HEK293 (cell line): ENCODE data around the gene GLO1.

Experiments used
- CTCF ChIA-PET: fragments of 350-600 bp; formaldehyde crosslinking; extraction: SDS; loops from one replicate; lab custom pipeline; 2021; ENCODE audit warnings: antibody characterized with exemption; lab: Yijun Ruan, JAX
- POLR2A ChIA-PET: fragments of 300-600 bp; formaldehyde crosslinking; extraction: SDS; loops from one replicate; lab custom pipeline; 2020; ENCODE audit warnings: antibody characterized with exemption, inconsistent platforms; lab: Yijun Ruan, JAX
- H3K27ac ChIP-seq: fragments of 200-500 bp; sonication (Bioruptor generic); 2 replicates; pipeline ENCODE4 v1.5.1; 2014; ENCODE audit warnings: low read depth, low read length, control low read depth, inconsistent platforms; ENCODE audit errors: extremely low read depth
- H3K36me3 ChIP-seq, 2 experiments: fragments of 200-500 bp in 1 of 2; sonication (Bioruptor generic) in 1 of 2; 1 replicate in 1 of 2; 2 replicates in 1 of 2; pipeline ENCODE4 v1.5.1; 2014 to 2017; ENCODE audit warnings: inconsistent platforms in 2 of 2, low read length in 2 of 2; ENCODE audit not compliant: control insufficient read depth in 2 of 2, insufficient read depth in 1 of 2
- H3K4me1 ChIP-seq: fragments of 200-500 bp; sonication (Bioruptor generic); 2 replicates; pipeline ENCODE4 v1.5.1; 2014; ENCODE audit warnings: mild to moderate bottlenecking, low read length, inconsistent platforms; ENCODE audit not compliant: control insufficient read depth, insufficient read depth
- H3K4me3 ChIP-seq: 2 replicates; pipeline ENCODE4 v1.5.1; 2011; ENCODE audit warnings: low read depth, mild to moderate bottlenecking, control low read depth, low read length, moderate library complexity
- H3K9me3 ChIP-seq: fragments of 200-500 bp; sonication (Bioruptor generic); 2 replicates; pipeline ENCODE4 v1.5.1; 2014; ENCODE audit warnings: low read depth, low read length, inconsistent platforms; ENCODE audit not compliant: control insufficient read depth, insufficient read depth
- PBX3 ChIP-seq: sonication (generic); formaldehyde crosslinking; IDR thresholded peaks from 2 replicates; pipeline ENCODE4 v1.8.1; 2022; ENCODE audit warnings: mild to moderate bottlenecking, moderate library complexity, missing genetic modification reagents
- PRDM4 ChIP-seq: fragments of 450-650 bp; formaldehyde crosslinking; IDR thresholded peaks from 2 replicates; pipeline ENCODE4 v1.5.1; 2017; ENCODE audit warnings: missing biosample characterization, missing genetic modification characterization
- PRDM6 ChIP-seq: fragments of 450-650 bp; formaldehyde crosslinking; IDR thresholded peaks from 2 replicates; pipeline ENCODE4 v1.5.1; 2017; ENCODE audit warnings: missing biosample characterization, missing genetic modification characterization
- WT1 ChIP-seq: fragments of 450-650 bp; formaldehyde crosslinking; IDR thresholded peaks from 2 replicates; pipeline ENCODE4 v1.5.1; 2016; ENCODE audit warnings: missing biosample characterization, missing genetic modification characterization
- ZFHX2 ChIP-seq: fragments of 450-650 bp; formaldehyde crosslinking; conservative IDR thresholded peaks from 2 replicates; pipeline ENCODE4 v1.5.1; 2016; ENCODE audit warnings: missing biosample characterization, missing genetic modification characterization
- ZFP3 ChIP-seq: fragments of 450-650 bp; formaldehyde crosslinking; IDR thresholded peaks from 2 replicates; pipeline ENCODE4 v1.5.1; 2016; ENCODE audit warnings: low read depth, missing biosample characterization, missing genetic modification characterization
- ZNF133 ChIP-seq: fragments of 450-650 bp; formaldehyde crosslinking; IDR thresholded peaks from 2 replicates; pipeline ENCODE4 v1.5.1; 2016; ENCODE audit warnings: missing biosample characterization, missing genetic modification characterization
- ZNF24 ChIP-seq: fragments of 450-650 bp; formaldehyde crosslinking; IDR thresholded peaks from 2 replicates; pipeline ENCODE4 v1.5.1; 2016; ENCODE audit warnings: missing biosample characterization, missing genetic modification characterization
- ZNF280D ChIP-seq: fragments of 450-650 bp; formaldehyde crosslinking; IDR thresholded peaks from 2 replicates; pipeline ENCODE4 v1.5.1; 2016; ENCODE audit warnings: missing biosample characterization, missing genetic modification characterization
- ZNF292 ChIP-seq: fragments of 450-650 bp; formaldehyde crosslinking; IDR thresholded peaks from 2 replicates; pipeline ENCODE4 v1.5.1; 2016; ENCODE audit warnings: low read depth, missing biosample characterization, missing genetic modification characterization, borderline replicate concordance
- ZNF398 ChIP-seq: fragments of 450-650 bp; formaldehyde crosslinking; IDR thresholded peaks from 2 replicates; pipeline ENCODE4 v1.5.1; 2017; ENCODE audit warnings: missing biosample characterization, missing genetic modification characterization
- ZNF404 ChIP-seq: fragments of 450-650 bp; formaldehyde crosslinking; IDR thresholded peaks from 2 replicates; pipeline ENCODE4 v1.5.1; 2017; ENCODE audit warnings: missing biosample characterization, missing genetic modification characterization
- ZNF48 ChIP-seq: fragments of 450-650 bp; formaldehyde crosslinking; IDR thresholded peaks from 2 replicates; pipeline ENCODE4 v1.5.1; 2016; ENCODE audit warnings: missing biosample characterization, missing genetic modification characterization
- ZNF561 ChIP-seq: fragments of 450-650 bp; IDR thresholded peaks from 2 replicates; pipeline ENCODE4 v1.5.1; 2018; ENCODE audit warnings: missing biosample characterization, missing genetic modification characterization, borderline replicate concordance
- ZNF621 ChIP-seq: fragments of 450-650 bp; formaldehyde crosslinking; IDR thresholded peaks from 2 replicates; pipeline ENCODE4 v1.5.1; 2017; ENCODE audit warnings: missing biosample characterization, missing genetic modification characterization
- ZNF704 ChIP-seq: fragments of 450-650 bp; formaldehyde crosslinking; IDR thresholded peaks from 2 replicates; pipeline ENCODE4 v1.5.1; 2016; ENCODE audit warnings: missing biosample characterization, missing genetic modification characterization
- ZNF76 ChIP-seq: fragments of 450-650 bp; formaldehyde crosslinking; IDR thresholded peaks from 2 replicates; pipeline ENCODE4; 2016; ENCODE audit warnings: low read depth, missing biosample characterization, missing genetic modification characterization, borderline replicate concordance
- ZNF791 ChIP-seq: fragments of 450-650 bp; formaldehyde crosslinking; IDR thresholded peaks from 2 replicates; pipeline ENCODE4 v1.5.1; 2016; ENCODE audit warnings: missing biosample characterization, missing genetic modification characterization
- ZNF792 ChIP-seq: fragments of 450-650 bp; formaldehyde crosslinking; IDR thresholded peaks from 2 replicates; pipeline ENCODE4 v1.5.1; 2016; ENCODE audit warnings: missing biosample characterization, missing genetic modification characterization

GLO1 gene

GRCh38 chr6:38656896-38657295, 46.0 kb downstream of the GLO1 start (continued):
- no peak for TF ChIP-seq PRDM6 (tag by site-specific recombination)
- TF ChIP-seq, all 188 proteins: peak for 0

- Histone ChIP-seq H3K4me1 (no peaks in the 10 kb centered on the region), H3K9me3 (no peaks in the 10 kb centered on the region), H3K36me3 (no peaks in the 10 kb centered on the region; a peak in 1 of 3 replicates), H3K27ac (no peak overlapping the region)
- ChIA-PET POLR2A (no interaction called here), CTCF (no interaction called here)
- TF ChIP-seq ZNF792 (tag by site-specific recombination), result no peak
- no peak for TF ChIP-seq PRDM4
- TF ChIP-seq ZNF404 (tag by site-specific recombination), result no peak
- TF ChIP-seq ZNF48 (tag by site-specific recombination), result no peak
- TF ChIP-seq ZNF791 (tag by site-specific recombination), result no peak
- TF ChIP-seq ZNF133 (tag by site-specific recombination), result no peak
- no peak for TF ChIP-seq ZNF24 (tag by site-specific recombination)
- TF ChIP-seq ZNF292 (tag by site-specific recombination), result no peak
- TF ChIP-seq PBX3 (CRISPR knock-in tag), result no peak
- no peak for TF ChIP-seq WT1
- TF ChIP-seq ZNF561 (tag by site-specific recombination), result no peak
- TF ChIP-seq ZNF704 (tag by site-specific recombination), result no peak
- TF ChIP-seq ZNF280D (tag by site-specific recombination), result no peak
- no peak for TF ChIP-seq ZNF398 (tag by site-specific recombination)
- no peak for TF ChIP-seq ZFP3 (tag by site-specific recombination)
- TF ChIP-seq ZNF621 (tag by site-specific recombination), result no peak
- TF ChIP-seq ZFHX2 (tag by site-specific recombination), result no peak
- no peak for TF ChIP-seq ZNF76
- TF ChIP-seq, all 188 proteins: peak for 0
- H3K4me3 ChIP-seq, result no peak overlapping the region
These were observed 48.7 kb downstream of the GLO1 start for GRCh38 chr6:38654263-38654662.
